ENCODE results near the gene TSPEAR.

The TSPEAR gene

GRCh38 chr21:44757731-44758130 lies 46.4 kb upstream of the TSPEAR start:
- Histone ChIP-seq H3K27me3 (replicated peaks; ENCODE audit: control insufficient read depth, insufficient read depth, low read length) (no peaks in the 10 kb centered on the region), H3K4me3 (replicated peaks; ENCODE audit: low read depth, low read length) (no peak overlapping the region), H3K36me3 (ENCODE audit: control insufficient read depth, insufficient read depth, low read length) (no peaks in the 10 kb centered on the region)
- DNase-seq (ENCODE audit: extremely low read depth, insufficient read length), result no peak
- TF ChIP-seq, protein P1, sequence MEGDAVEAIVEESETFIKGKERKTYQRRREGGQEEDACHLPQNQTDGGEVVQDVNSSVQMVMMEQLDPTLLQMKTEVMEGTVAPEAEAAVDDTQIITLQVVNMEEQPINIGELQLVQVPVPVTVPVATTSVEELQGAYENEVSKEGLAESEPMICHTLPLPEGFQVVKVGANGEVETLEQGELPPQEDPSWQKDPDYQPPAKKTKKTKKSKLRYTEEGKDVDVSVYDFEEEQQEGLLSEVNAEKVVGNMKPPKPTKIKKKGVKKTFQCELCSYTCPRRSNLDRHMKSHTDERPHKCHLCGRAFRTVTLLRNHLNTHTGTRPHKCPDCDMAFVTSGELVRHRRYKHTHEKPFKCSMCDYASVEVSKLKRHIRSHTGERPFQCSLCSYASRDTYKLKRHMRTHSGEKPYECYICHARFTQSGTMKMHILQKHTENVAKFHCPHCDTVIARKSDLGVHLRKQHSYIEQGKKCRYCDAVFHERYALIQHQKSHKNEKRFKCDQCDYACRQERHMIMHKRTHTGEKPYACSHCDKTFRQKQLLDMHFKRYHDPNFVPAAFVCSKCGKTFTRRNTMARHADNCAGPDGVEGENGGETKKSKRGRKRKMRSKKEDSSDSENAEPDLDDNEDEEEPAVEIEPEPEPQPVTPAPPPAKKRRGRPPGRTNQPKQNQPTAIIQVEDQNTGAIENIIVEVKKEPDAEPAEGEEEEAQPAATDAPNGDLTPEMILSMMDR (IDR thresholded peaks at IDR 0.05; ENCODE audit: insufficient read depth, low read length, poor library complexity, severe bottlenecking), result no peak

DNA sequence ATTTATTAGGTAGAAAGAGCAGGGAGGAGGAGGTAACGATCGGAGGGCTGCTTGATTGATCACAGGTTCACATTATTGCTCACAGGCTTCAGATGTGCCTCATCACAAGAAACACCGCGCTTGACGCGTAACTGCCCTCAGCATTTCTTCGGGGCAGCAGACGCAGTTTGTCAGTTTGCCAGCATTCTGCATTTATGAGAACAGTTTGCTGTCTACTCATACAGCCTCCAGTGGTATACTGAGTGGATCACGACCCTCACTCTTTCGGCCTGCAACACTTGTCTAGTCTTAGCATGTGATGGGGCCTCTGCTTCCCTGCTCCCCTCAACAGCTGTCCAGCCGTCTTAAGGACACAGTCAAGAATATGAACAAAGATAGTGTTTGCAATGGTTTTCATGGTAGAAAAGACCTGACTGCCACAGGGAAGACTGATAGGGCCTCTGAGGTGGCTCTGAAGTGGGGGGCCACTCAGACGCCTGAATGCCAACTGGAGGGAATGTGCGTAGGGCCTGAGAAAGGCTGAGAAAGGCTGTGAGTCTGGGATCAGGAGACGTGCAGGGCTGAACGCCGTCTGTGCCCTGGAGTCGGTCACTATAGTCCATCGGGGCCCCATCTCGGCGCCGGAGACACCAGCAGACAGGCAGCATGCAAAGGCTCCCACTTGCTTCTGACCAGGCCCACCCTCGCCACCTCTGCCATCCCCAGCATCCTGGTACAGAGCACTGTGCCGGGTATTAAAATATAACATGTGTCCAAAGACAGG lies 45.2 kb upstream of the TSPEAR start:
- TF ChIP-seq, protein P1 (IDR thresholded peaks at IDR 0.05; ENCODE audit: insufficient read depth, low read length, poor library complexity, severe bottlenecking), result no peak
- DNase-seq (ENCODE audit: extremely low read depth, insufficient read length), result no peak
- H3K4me3 ChIP-seq (replicated peaks; ENCODE audit: low read depth, low read length), result no peak overlapping the region

DNA sequence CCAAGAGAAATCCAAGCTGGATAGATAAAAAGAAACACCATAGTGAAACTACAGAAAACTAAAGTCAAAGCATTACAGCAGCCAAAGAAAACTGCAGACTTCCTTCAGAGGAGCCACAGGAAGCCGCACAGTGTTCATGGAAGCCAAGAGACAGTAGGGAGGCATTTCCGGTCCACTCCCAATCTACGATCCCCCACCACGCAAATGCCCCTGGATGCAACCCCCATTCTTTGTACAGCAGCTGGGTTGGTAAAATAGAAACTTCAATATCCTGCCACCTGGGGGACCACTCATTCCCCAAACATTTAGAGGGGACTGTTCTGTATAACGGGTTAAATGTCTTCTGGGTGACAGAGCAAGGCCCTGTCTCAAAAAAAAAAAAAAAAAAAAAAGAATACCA lies 43.9 kb upstream of the TSPEAR start:
- no peak for DNase-seq (ENCODE audit: extremely low read depth, insufficient read length)
- Histone ChIP-seq H3K4me3 (replicated peaks; ENCODE audit: low read depth, low read length) (no peak overlapping the region), H3K27me3 (replicated peaks; ENCODE audit: control insufficient read depth, insufficient read depth, low read length) (no peaks in the 10 kb centered on the region), H3K36me3 (ENCODE audit: control insufficient read depth, insufficient read depth, low read length) (no peaks in the 10 kb centered on the region)
- TF ChIP-seq, protein P1 (IDR thresholded peaks at IDR 0.05; ENCODE audit: insufficient read depth, low read length, poor library complexity, severe bottlenecking), result peak; percentile 33

More for the DNA sequence above, 45.2 kb upstream of the TSPEAR start:
- no peaks in the 10 kb centered on the region for H3K36me3 ChIP-seq (ENCODE audit: control insufficient read depth, insufficient read depth, low read length)
- H3K27me3 ChIP-seq (replicated peaks; ENCODE audit: control insufficient read depth, insufficient read depth, low read length), result no peaks in the 10 kb centered on the region

DNA sequence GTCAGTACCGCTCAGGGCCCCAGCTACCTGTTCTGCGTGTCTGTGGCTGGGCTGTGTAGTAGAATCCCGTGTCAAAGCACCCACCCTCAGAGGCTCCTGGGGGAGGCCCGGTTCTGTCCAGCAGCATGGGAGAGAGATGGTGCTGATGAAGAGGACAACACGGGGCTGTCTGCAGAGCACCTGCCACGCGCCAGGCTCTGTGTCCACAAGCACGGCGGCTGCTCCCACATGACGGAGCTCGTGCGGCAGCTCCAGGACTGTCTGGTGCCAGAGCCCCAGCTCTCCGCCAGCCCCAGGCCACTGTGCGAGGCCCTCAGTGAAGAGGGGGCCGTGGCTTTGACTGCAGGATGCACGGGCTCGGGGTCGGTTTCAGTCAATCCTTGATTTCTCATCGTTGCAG lies 42.0 kb upstream of the TSPEAR start:
- Histone ChIP-seq H3K27me3 (replicated peaks; ENCODE audit: control insufficient read depth, insufficient read depth, low read length) (no peaks in the 10 kb centered on the region; the same call in 1 of the 2 replicates), H3K36me3 (ENCODE audit: control insufficient read depth, insufficient read depth, low read length) (no peaks in the 10 kb centered on the region), H3K4me3 (replicated peaks; ENCODE audit: low read depth, low read length) (no peak overlapping the region)
- TF ChIP-seq, protein P1 (IDR thresholded peaks at IDR 0.05; ENCODE audit: insufficient read depth, low read length, poor library complexity, severe bottlenecking), result no peak
- DNase-seq (ENCODE audit: extremely low read depth, insufficient read length), result no peak

- Histone ChIP-seq H3K4me3 (replicated peaks; ENCODE audit: low read depth, low read length) (no peak overlapping the region), H3K27me3 (replicated peaks; ENCODE audit: control insufficient read depth, insufficient read depth, low read length) (no peaks in the 10 kb centered on the region; the same call in 1 of the 2 replicates), H3K36me3 (ENCODE audit: control insufficient read depth, insufficient read depth, low read length) (no peaks in the 10 kb centered on the region)
- TF ChIP-seq, protein P1 (IDR thresholded peaks at IDR 0.05; ENCODE audit: insufficient read depth, low read length, poor library complexity, severe bottlenecking), result no peak
- DNase-seq (ENCODE audit: extremely low read depth, insufficient read length), result no peak
These were observed 41.4 kb upstream of the TSPEAR start for GRCh38 chr21:44752671-44753235.

All from GM06990 (cell line).